HG03571 (cell line): ENCODE results near the gene PRAMEF17.
"Not testable (repeated sequence)": the region's sequence is repeated elsewhere in the genome, so short reads cannot be mapped to it uniquely, and the experiment has no call there.

ENCODE experiments used
- ATAC-seq: cut with Tn5 transposase; IDR thresholded peaks from one replicate; pipeline ENCODE4 v1.9.1; 2021; ENCODE audit not compliant: unreplicated experiment

Gene PRAMEF17, protein sequence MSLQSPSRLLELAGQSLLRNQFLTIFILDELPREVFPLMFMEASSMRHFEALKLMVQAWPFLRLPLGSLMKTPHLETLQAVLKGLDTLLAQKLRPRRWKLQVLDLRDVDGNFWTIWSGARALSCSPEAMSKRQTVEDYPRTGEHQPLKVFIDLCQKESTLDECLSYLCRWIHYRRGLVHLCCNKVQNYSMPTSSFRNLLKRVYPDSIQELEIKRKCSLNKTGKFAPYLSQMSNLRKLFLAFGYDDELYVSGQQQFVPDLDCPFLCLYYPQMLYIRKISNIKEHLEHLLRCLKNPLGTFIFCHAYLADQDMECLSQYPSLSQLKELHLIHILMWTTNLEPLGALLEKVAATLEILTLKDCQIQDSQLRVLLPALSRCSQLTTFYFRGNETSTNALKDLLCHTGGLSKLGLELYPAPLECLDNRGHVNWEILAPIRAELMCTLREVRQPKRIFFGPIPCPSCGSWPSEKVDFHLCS

DNA sequence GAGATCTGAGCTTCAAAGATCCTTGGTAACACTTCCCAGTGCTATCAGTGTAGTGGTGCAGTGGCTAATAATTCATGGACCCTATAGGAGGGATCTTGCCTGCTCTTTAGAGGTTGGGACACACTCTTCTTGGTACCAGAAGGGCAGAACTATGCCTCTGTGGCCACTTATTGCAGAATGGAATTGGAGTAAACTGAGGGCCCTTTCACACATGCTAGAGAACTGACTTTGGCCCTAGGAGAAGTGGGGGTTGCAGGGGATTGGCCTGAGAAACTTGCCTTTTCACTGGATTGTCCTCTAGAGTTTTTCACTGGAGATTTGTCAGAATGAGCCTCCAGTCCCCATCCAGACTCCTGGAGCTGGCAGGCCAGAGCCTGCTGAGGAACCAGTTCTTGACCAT lies at the start of gene PRAMEF17:
Gene PRAMEF17 (plus strand): TSS at position 301 of the 400 bp plus-strand sequence. CDS start 26 bp downstream, at position 327.
- not testable (repeated sequence) for ATAC-seq

DNA sequence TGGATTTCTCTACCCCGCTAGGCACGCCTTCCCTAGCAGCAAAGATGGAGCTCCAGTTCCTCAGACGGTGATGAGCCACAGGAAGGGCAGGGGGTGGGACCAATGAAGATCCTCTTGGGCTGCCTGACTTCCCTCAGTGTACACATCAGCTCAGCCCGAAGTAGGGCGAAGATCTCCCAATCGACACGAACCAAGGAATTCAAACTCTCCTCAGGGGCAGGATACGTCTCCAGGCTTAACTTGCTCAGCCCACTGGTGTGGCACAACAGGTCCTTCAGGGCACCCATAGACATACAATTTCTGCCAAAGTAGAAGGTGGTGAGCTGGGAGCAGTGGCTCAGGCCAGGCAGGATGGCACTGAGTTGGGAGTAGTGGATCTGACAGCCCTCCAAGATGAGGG lies 46.9 kb upstream of the PRAMEF17 start:
- ATAC-seq = not testable (repeated sequence)

DNA sequence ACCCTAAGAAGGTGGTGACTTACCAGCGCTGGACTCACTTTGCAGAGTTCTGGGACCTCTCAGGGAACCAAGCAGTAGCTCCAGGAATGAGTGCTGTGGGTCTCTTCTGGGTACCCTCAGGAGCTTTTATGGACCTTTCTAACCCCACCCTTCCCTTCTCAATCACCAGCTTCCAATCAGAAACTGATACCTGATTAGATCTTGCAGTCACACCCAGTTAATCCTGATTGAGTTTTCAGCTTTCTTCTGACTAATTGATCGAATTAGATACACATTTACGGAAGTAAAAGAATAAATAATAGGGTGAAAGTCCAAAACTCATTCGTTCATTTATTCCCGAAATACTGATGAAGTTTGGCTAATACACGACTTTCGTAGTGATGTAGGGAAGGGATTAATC lies 42.4 kb upstream of the PRAMEF17 start, which contains the start of gene PRAMEF14:
Gene PRAMEF14 (minus strand): TSS at position 101 of the 400 bp plus-strand sequence. CDS start 1,820 bp downstream, outside the sequence.
- ATAC-seq = not testable (repeated sequence)

DNA sequence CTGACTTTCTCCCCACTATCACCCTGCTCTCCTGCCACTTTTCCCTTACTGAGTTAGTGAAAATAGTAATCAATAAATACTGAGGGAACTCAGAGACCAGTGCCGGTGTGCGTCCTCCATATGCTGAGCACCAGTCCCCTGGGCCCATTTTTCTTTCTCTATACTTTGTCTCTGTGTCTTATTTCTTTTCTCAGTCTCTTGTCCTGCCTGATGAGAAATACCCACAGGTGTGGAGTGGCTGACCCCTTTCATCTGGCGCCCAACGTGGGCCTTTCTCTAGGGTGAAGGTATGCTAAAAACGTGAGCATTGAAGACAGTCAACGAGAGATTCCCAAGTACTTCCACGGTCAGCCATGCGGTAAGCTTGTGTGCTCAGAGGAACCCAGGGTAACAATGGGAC lies 36.0 kb upstream of the PRAMEF17 start:
- not testable (repeated sequence) for ATAC-seq

DNA sequence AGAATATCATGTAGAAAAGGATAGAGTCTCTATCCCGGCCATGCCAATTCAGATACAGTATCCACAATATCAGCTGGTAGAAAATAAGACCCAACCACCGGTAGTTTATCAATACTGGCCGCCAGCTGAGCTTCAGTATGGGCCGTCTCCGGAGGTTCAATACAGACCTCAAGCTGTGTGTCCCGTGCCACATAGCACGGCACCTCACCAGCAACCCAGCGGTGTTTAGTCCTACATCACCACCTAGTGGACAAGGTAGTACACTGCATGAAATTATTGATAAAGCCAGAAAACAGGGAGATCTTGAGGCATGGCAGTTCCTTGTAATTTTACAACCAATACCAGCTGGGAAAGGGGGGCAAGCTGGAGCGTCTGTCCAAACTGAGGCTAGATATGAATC lies 35.0 kb upstream of the PRAMEF17 start:
- not testable (repeated sequence) for ATAC-seq

DNA sequence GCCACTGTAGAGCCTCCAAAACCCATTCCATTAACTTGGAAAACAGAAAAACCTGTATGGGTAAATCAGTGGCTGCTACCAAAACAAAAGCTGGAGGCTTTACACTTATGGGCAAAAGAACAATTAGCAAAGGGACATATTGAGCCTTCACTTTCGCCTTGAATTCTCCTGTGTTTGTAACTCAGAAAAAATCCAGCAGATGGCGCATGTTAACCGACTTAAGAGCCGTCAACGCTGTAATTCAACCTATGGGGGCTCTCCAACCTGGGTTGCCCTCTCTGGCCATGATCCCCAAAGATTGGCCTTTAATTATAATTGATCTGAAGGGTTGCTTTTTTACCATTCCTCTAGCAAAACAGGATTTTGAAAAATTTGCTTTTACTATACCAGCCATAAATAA lies 32.7 kb upstream of the PRAMEF17 start:
- not testable (repeated sequence) for ATAC-seq

GRCh38 chr1:13362364-13362763 lies 27.1 kb upstream of the PRAMEF17 start:
- ATAC-seq = not testable (repeated sequence)

GRCh38 chr1:13364928-13365327 lies 24.5 kb upstream of the PRAMEF17 start:
- ATAC-seq = not testable (repeated sequence)

- not testable (repeated sequence) for ATAC-seq
These were observed 22.9 kb upstream of the PRAMEF17 start for GRCh38 chr1:13366536-13366935.

- ATAC-seq = not testable (repeated sequence)
These were observed 20.9 kb upstream of the PRAMEF17 start for GRCh38 chr1:13368544-13368943.

DNA sequence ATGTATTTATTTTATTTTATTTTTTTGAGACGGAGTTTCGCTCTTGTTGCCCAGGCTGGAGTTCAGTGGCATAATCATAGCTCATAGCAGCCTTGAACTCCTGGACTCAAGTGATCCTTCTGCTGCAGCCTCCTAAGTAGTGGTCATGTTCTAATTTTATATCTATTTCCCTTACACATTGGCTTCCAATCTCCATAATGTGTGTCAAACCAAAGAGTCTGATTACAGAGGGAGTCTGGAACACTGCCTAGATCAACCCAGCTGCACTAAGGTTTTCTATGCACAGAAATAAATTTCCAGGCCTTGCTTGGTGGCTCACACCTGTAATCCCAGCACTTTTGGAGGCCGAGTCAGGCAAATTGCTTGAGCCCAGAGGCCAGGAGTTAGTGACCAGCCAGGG lies 10.4 kb upstream of the PRAMEF17 start:
- not testable (repeated sequence) for ATAC-seq

- ATAC-seq = not testable (repeated sequence)
These were observed 9.1 kb upstream of the PRAMEF17 start for GRCh38 chr1:13380380-13380779.

DNA sequence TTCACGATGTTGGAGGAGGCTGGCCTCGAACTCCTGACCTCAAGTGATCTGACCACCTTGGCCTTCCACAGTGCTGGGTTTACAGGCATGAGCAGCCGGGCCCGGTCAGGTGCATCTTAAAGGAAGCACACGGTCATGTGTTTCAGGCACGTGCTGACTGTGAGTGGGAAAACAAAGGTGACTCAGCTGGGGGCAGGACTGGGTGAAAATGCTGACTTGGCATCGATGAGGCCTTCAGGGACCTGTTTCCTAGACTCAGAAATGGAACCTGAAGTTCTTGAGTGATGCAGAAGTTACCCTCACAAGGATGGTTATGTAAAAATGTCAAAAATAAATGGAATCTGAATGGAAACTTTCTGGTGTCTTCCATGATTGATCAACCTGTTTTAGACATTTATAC lies 3.6 kb downstream of the PRAMEF17 start:
- ATAC-seq = not testable (repeated sequence)

DNA sequence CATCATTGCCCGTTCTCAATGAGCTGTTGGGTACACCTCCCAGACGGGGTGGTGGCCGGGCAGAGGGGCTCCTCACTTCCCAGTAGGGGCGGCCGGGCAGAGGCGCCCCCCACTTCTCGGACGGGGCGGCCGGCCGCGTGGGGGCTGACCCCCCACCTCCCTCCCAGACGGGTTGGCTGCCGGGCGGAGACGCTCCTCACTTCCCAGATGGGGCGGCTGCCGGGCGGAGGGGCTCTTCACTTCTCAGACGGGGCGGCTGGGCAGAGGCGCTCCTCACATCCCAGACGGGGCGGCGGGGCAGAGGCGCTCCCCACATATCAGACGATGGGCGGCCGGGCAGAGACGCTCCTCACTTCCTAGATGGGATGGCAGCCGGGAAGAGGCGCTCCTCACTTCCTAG lies 5.3 kb downstream of the PRAMEF17 start:
- ATAC-seq = not testable (repeated sequence)

- ATAC-seq = not testable (repeated sequence)
These were observed 5.9 kb downstream of the PRAMEF17 start for GRCh38 chr1:13395311-13395710.

GRCh38 chr1:13407811-13408210 lies 18.4 kb downstream of the PRAMEF17 start:
- no peak for ATAC-seq

- not testable (repeated sequence) for ATAC-seq
These were observed 20.7 kb downstream of the PRAMEF17 start, which contains the start of gene PRAMEF20 for GRCh38 chr1:13410150-13410549. Gene PRAMEF20, plus strand, starts transcription at chr1:13410450. Its CDS starts 5,905 bp downstream, at chr1:13416355.

GRCh38 chr1:13430495-13430894 lies 41.1 kb downstream of the PRAMEF17 start:
- no peak for ATAC-seq

GRCh38 chr1:13432251-13432650 lies 42.8 kb downstream of the PRAMEF17 start:
- no peak for ATAC-seq

- ATAC-seq = not testable (repeated sequence)
These were observed 44.4 kb downstream of the PRAMEF17 start for GRCh38 chr1:13433694-13434358.

DNA sequence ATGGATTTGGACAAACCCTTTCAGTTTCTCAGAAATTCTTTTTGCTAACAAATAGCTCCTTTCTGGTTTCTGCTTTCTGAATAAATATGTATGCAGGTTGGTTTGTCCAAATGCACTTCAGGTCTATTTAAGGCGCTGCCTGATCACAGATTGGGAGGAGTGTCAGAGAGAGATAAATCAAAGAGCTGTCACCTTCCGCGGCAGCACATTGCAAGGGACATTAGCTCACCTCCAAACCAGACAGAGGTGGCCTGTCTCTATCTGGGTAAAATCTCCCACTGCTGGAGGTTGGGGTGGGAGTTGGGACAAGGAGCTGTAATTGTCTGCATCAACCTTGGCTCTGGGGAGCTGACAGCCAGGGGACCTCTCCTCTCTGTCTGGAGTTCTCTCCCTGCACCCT lies 46.0 kb downstream of the PRAMEF17 start:
- ATAC-seq = no peak
